HG03135 (cell line): ENCODE measurements around the gene KAZN.

ENCODE experiments used
- ATAC-seq: cut with Tn5 transposase; IDR thresholded peaks from one replicate; pipeline ENCODE4 v1.9.1; 2021; ENCODE audit warnings: mild to moderate bottlenecking, moderate library complexity; ENCODE audit not compliant: unreplicated experiment

The KAZN gene

DNA sequence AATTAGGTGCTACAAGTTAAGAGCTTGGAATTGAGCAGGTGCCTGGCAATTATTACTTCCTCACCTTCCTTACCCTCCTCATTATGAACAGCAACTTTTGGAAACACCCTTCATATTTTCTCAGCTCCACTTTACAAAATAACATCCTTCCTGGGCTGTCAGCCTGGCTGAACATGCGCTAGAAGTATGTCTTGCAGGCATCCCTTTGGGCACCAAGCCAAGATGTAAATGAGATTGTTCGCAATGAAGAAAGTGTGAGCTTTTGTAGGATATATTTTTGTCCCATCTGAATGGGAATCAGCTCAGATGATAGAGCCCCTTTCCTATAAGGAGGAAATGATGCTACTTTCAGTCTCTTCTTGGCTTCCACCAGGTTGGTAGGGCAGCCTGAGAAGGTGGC lies 245.9 kb downstream of the KAZN start:
- ATAC-seq: no peak

- no peak for ATAC-seq
These were observed 246.6 kb downstream of the KAZN start for GRCh38 chr1:14844923-14845617.

DNA sequence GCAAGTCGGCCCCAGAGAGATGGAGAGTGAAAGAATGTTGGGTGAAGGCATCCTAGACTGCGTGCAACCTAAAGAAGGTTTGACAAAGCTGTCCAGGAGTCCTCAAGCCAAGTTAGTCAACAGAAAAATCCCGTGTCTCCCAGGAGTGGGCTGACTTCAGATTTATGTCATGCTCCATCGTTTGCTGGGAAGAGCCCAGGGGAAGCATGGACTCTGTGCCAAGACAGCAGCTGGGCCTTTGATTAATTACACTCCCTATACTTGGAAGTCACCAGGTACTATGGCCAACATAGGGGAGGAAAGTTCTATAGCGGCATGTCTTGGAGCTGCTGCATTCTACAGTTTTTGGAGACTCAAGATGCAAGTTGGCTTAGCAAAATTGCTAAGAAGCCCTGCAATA lies 247.4 kb downstream of the KAZN start:
- ATAC-seq: no peak

- ATAC-seq: no peak
These were observed 248.2 kb downstream of the KAZN start for GRCh38 chr1:14846688-14847087.

- ATAC-seq: no peak
These were observed 249.7 kb downstream of the KAZN start for GRCh38 chr1:14848203-14848602.

GRCh38 chr1:14848625-14849024 lies 250.1 kb downstream of the KAZN start:
- no peak for ATAC-seq

- ATAC-seq: no peak
These were observed 250.6 kb downstream of the KAZN start for GRCh38 chr1:14849038-14849437.

DNA sequence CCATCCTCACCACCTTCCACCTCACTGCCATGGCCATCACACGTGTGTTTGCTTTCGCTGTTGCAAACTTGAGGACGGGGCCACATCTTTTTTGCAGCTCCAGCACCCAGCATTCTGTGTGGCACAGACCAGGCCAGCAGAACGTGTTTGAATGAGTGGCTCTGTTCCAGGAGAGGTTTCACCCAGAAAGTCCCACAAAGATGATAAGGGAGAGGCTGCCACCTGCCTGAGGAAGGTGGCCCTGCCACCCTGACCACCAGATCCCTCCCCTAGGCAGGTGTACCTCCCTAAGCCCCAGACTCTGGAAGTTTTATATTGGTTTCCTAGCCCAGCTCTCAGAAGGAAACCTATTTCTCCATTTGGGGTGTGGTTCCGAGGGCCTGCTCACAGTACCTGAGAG lies 252.1 kb downstream of the KAZN start:
- ATAC-seq: no peak

DNA sequence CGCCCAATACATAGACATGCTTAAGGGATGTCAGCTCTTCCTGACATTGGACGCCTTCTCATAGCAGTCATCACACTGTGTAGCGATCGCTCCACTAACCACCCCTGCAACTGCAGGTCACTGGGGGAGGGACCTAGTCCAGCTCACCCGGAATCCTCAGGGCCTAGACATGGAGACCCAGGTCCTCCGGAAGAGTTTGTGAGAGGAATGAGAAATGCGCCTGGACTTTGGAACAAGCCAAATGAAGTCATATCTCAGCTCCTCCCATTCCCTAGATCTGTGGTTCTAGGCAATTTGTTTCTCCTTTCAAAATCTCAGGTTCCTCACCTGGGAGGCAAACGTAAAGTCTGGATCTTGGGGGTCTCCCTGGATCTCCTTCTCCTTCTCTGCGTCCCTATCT lies 253.3 kb downstream of the KAZN start:
- no peak for ATAC-seq

- ATAC-seq: no peak
These were observed 253.8 kb downstream of the KAZN start for GRCh38 chr1:14852291-14852690.

DNA sequence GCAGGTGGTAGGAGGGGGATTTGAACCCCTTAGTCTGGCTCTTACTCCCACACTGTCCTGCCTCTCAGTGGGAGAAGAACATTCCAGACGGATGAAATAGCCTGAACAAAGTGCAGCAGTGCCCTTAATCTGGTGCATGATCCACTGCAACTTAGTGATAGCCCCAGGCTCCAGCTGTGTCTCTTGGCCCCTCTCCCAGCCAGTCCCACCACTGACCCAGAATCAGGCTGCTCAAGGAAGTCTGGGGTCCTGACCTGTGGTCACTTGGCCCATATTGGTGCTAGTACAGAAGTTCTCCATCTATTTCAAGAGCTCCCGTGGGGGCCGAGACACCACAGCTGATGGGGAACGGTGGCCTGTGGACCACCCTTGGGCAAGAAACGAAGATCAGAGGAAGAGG lies 255.0 kb downstream of the KAZN start:
- ATAC-seq: no peak

GRCh38 chr1:14855268-14855667 lies 256.8 kb downstream of the KAZN start:
- no peak for ATAC-seq

DNA sequence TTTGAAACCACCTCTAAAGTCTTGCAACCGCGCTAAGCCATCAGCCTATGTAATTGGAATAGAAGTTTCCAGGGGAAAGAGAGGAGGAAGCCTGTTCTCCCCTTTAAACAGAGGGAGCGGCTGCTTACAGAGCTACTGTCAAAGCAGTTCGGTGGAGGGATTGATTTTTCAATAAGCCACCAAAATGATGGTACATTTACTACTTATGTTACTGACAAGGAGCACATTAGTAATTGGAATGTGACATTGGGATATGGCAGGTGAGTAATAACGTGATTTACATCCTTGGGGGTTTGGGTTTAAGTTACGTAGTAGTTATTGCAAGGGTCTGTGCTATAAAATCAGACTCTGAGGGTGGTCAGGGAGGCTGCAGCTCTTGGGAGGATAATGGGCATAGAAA lies 257.3 kb downstream of the KAZN start:
- ATAC-seq: no peak

DNA sequence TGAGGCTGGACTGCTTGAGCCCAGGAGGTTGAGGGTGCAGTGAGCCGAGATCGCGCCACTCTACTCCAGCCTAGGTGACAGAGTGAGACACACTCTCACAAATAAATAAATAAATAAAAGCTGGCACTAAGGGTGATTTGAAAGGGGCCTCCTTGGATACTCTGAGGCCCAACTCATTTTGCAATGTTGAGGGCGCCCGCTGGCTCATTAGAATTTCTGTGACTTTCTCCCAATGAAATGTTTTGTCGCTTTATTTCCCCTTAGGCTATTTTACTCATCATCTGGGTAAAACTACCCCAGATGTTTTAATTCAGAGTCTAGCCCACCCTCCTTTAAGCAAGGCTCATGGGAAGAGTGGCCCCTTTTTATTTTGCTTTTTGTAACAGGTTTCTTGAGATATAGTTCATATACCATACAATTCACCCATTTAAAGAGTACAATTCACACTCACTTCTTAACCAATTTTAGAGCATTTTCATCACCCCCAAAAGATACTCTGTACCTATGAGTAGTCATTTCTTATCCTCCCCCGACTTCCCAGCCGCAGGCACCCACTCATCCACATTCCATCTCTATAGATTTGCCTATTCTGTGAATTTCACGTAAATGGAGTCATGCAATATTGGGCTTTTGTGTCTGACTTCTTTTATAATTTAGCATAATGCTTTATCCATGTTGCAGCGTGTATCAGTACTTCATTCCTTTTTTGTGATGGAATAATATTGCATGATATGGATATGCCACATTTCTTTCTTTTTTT lies 259.1 kb downstream of the KAZN start:
- ATAC-seq: no peak

GRCh38 chr1:14862114-14862771 lies 263.8 kb downstream of the KAZN start:
- ATAC-seq: no peak

- no peak for ATAC-seq
These were observed 266.6 kb downstream of the KAZN start for GRCh38 chr1:14865106-14865505.

DNA sequence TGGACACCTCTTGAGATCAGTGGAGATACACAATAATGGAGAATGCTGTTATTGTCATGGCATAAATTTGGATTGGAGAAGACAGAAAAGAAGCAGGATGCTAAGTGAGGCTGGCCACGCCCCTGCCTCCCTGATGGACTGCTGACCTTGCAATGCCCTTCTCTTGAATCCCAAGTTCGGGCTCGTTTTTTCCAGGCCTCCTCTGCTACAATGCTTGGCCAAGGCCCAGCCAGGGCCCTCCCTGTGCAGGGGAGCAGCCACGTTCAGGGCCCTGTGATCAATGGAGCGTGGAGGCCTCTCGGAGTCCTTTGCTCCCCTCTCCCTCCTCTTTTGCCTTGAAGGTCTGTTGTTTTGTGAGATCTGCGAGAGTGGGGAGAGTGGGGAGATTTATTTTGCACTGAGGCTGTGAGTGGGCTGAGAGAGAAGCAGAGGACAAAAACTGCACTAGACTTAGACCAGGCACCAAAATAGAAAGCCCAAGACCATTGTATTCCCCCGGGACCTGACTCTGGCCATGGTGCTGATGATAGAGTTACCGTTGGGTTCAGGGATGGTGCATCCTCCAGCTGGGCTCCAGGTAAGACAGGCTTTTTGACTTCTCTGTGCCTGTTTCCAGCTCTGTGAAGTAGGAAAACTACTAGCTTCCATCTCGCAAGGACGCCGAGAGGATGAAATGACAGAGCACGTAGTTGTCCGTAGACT lies 268.6 kb downstream of the KAZN start:
- no peak for ATAC-seq

DNA sequence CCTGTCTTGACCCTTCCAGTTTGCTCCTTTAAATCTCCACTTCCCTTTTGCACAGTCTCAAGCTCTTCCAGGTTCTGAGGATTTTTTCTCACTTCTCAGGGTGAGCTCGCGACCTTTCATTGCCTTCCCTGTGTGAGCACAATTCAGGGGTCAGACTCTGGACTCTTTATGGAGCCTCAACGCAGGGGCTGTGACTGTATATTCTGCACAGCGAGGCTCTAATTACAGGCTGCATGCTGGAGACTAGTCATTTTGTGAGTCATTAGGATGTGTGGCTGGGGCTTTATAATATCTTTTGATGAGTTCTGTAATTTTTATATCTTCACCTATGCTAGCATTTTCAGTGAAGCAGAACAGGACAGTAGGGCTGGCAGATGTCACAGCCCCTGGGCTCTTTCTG lies 270.7 kb downstream of the KAZN start:
- ATAC-seq: no peak

DNA sequence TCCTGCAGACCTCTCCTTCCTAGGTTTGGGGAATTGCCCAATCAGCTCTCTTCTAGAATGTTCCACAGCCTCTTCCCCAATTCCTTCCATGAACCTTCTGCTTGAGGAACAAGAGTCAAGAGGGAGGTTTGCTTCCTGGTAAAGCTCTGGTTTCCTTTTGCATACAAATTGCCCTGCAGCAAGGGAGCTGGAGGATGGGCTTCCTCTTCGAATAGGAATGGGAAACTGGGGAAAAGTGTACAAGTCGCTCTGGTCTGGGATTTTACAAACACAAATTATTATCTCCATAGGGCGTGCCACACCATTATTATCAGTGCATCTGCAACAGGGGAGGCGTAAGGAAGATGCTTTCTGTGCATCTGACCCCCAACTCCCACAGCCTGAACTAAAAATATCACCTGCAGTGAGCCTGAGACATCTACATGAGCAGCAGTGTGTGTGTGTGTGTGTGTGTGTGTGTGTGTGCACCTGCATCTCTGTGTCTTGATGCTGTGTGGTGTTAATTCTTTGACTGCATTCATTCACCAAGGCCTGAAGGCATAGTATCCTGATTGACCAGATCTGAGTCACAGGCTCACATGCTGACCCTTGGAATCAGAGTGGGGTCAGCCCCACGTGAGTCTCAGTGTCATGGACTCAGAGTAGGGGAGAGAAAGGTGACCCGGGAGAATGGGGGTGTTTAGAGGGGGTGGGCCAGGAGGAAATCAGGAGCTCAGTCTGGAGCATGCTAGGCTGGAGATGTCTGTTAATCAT lies 272.9 kb downstream of the KAZN start:
- no peak for ATAC-seq

- no peak for ATAC-seq
These were observed 274.3 kb downstream of the KAZN start for GRCh38 chr1:14872762-14873161.

DNA sequence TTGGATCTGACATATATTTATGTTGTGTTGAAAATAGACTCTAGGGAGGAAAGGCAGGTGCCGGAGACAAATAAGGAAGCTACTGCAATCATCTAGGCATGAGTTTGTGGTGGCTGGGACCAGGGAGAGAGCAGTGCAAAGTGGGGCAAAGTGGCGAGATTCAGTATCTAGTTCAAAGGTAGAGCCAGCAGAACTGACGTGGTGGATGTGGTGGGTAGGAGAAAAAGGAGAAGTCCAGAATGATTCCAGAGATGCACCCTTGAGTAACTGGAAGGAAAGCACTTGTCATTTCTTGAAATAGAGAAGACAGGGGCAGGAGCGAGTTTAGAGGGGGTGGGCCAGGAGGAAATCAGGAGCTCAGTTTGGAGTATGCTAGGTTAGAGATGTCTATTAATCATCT lies 275.2 kb downstream of the KAZN start:
- no peak for ATAC-seq
